Esophagus muscularis mucosa (tissue), 3 donors: ENCODE measurements around the gene DYRK2.

Source experiments
- CTCF ChIP-seq, 3 experiments: fragments of 200-600 bp in 2 of 3; fragments of 450-650 bp in 1 of 3; sonication (generic) in 2 of 3; IDR thresholded peaks; one replicate each; pipeline ENCODE4 v1.5.1; 2017 to 2019; ENCODE audit warnings: antibody characterized with exemption in 3 of 3, mild to moderate bottlenecking in 2 of 3, moderate library complexity in 1 of 3
- EP300 ChIP-seq: sonication (generic); formaldehyde crosslinking; IDR thresholded peaks from one replicate; pipeline ENCODE4 v1.6.1; 2017; ENCODE audit warnings: antibody characterized with exemption

- TF ChIP-seq EP300 (no peak), CTCF (IDR thresholded peaks at IDR 0.05) (no peak)
These were observed 60.9 kb downstream of the DYRK2 start for GRCh38 chr12:67709367-67709954.
